HG03457 (cell line): ENCODE data around the gene TRIM74.
"Not testable (repeated sequence)": the region's sequence is repeated elsewhere in the genome, so short reads cannot be mapped to it uniquely, and the experiment has no call there.

Experiments used
- ATAC-seq: cut with Tn5 transposase; IDR thresholded peaks from one replicate; pipeline ENCODE4 v1.9.1; 2021; ENCODE audit warnings: moderate number of reproducible peaks; ENCODE audit not compliant: unreplicated experiment

TRIM74 gene

GRCh38 chr7:72968980-72969516 is at the start of gene TRIM74:
TRIM74 (minus strand) TSS chr7:72969466; CDS start chr7:72966157, 3,309 bp downstream.
- not testable (repeated sequence) for ATAC-seq

GRCh38 chr7:73006491-73006890 is 37.2 kb upstream of the TRIM74 start:
- ATAC-seq, result not testable (repeated sequence)

DNA sequence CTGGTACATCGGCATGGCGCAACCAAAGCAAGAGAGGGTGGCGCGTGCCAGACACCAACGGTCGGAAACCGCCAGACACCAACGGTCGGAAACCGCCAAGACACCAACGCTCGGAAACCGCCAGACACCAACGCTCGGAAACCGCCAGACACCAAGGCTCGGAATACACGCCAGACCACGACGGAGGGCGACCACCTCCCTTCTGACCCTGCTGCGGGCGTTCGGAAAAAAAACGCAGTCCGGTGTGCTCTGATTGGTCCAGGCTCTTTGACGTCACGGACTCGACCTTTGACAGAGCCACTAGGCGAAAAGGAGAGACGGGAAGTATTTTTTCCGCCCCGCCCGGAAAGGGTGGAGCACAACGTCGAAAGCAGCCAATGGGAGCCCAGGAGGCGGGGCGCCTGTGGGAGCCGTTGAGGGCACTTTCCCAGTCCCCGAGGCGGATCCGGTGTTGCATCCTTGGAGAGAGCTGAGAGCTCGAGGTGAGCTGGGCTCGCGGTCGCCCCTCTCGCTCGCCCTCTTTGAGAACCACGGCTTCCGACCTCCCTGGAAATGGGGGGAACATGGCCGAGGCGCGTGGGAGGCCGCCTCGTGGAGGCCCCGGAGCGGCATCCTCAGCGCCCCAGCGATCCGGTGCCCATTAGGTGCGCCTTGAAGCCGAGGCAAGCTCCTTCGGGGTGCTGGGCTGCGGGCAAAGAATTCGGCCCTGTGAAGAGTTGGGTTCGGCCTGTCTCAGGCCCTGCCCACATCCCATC is 36.6 kb upstream of the TRIM74 start:
- peak; percentile 68 for ATAC-seq

- ATAC-seq, result peak; percentile 71
Observed at GRCh38 chr7:73005356-73005692, 36.1 kb upstream of the TRIM74 start.

DNA sequence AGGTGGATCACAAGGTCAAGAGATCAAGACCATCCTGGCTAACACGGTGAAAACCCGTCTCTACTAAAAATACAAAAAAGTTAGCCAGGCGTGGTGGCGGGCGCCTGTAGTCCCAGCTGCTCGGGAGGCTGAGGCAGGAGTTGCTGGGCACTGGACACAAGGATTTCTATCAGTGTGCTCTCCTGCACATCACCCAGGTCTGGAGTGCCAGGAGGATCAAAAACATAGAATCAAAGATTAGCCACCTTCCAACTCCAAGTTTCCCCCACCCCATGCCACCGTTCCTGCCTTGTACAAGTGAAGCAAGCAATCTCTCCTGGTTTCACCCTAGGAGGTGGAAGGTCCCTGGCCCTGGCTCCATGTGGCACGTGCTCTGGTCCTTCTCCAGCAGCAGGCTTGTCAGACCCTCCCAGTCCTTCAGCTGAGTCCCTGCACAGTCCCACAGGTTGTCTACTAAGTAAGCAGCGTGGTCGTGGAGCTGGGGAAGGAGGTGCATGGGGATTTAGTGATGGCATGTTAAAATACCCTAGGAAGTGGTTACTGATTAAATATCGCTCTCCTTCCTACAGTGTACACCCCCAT is 28.7 kb upstream of the TRIM74 start:
- not testable (repeated sequence) for ATAC-seq

GRCh38 chr7:72997447-72997846 is 28.2 kb upstream of the TRIM74 start:
- not testable (repeated sequence) for ATAC-seq

GRCh38 chr7:72995484-72995883 is 26.2 kb upstream of the TRIM74 start:
- ATAC-seq, result not testable (repeated sequence)

DNA sequence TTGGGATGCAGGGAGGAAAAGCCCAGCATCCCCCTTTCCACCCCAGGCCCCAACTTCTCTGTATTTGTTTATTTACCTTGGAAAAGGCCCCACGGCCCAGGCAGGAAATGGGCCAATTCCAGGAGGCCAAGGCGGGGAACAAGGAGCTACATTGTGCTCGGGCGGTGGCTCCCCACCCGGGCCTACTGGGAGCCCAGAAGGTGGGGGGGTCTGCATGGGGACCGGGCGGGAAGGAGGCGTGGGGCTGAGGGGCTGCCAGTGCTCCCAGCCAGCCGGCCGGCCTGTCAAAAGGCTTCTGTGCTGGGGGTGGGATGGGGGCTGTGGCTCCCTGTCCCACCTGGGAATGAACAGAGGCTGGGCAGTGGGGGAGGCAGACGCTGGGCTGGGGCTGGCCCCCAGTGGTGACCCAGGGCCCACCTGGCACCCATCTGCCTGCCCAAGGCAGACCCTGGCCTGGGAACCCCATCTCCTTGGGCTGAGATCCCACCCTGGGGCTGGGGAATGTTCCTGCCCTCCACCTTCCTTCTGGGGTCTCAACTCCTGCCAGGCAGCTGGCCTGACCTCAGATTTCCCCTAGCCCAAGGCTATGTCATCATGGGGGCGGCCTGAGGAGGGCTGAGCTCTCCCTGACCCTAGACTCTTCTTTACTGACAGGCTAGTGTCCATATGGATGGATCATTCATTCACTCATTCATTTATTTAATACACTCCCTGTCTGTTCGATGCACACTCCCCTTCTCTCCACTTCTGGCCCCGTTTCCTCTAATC is 21.1 kb upstream of the TRIM74 start:
- not testable (repeated sequence) for ATAC-seq

GRCh38 chr7:72982084-72982483 is 12.8 kb upstream of the TRIM74 start:
- not testable (repeated sequence) for ATAC-seq

- not testable (repeated sequence) for ATAC-seq
Observed at GRCh38 chr7:72980382-72980781, 11.1 kb upstream of the TRIM74 start.

DNA sequence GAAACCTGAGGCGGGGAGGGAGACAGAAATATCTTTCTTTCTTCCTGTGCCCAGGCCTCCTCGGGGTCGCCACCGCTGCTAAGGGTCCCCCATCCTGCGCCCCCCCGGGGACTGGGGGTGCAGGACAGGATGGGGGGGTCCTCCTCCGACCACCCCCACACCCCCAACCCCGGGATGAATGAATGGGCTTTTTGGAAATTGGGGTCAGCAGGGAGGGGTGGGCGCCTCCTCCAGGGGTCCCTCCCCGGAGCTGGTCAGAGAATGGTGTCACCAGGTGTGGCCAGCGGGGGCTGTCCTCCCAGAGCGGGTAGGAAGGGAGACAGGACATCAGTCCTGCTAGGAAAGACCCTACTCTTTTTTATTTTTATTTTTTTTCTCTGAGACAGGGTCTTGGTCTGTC is 7.2 kb upstream of the TRIM74 start:
- not testable (repeated sequence) for ATAC-seq

GRCh38 chr7:72975656-72976286 is 6.5 kb upstream of the TRIM74 start:
- ATAC-seq, result not testable (repeated sequence)

DNA sequence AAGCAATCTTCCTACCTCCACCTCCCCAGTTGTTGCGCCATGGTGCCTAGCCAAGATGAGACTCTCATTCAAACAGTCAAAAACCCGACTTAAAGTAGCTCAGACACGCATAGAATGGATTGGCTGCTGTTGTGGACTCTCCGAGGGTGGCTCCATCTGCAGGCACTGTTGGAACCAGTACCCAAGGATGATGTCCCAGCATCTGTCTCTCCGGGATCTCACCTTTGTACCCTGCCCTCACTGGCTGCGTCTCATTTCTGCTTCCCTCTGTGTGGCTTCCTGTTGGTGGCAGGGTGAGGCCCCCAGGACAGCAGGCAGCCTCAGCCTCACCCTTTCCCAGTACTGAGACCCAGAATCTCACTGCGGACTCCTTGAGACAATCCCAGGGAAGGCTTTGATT is 5.5 kb upstream of the TRIM74 start:
- ATAC-seq, result not testable (repeated sequence)

DNA sequence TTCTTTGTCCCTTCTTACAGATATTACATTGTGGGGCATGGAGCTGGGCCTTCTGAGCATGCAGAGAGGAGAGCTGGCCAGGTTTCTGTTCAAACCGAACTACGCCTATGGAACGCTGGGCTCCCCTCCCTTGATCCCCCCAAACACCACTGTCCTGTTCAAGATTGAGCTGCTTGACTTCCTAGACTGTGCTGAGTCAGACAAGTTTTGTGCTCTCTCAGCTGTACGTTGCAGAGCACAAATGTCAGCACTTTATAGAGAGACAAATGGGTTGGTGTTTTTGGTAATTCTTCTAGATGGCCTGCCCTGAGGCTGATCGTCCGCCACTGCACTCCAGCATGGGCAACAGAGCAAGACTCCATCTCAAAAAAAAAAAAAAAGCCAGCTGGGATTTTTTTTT is 2.2 kb upstream of the TRIM74 start:
- not testable (repeated sequence) for ATAC-seq

- ATAC-seq, result not testable (repeated sequence)
Observed at GRCh38 chr7:72969688-72970087, 422 bp upstream of the TRIM74 start.

GRCh38 chr7:72966892-72967291 is 2.4 kb downstream of the TRIM74 start:
- not testable (repeated sequence) for ATAC-seq

DNA sequence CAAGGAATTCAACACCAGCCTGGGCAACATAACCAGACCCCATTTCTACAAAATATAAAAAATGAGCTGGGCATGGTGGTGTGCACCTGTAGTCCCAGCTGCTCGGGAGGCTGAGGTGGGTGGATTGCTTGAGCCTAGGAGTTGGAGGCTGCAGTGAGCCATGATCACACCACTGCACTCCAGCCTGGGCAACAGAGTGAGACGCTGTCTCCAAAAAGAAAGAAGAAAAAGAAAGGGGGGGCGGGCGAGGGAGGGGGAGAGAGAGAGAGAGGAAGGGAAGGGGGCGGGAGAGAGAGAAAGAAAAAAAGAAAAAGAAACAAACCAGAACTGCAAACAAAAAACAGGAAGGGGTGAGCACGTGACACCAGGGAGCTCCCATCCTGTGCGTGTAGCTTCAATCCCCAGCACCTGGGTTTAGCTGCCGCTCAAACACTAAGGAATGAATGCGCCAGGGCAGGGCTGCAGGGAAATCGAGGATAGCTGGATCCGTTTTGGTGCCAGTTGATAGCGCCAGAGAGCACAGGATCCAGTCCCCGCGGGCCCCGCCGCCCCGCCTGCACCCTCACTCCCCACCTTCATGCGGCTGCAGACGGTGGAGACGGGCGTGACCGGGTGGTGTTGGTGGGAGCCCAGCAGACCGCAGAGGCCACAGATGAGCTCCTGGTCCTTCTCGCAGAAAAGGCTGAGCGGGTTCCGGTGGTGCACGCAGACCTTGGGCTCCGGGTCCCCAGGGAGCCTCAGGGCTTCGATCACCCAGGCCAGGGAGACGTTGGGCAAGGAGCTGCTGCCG is 3.9 kb downstream of the TRIM74 start:
- not testable (repeated sequence) for ATAC-seq

- ATAC-seq, result not testable (repeated sequence)
Observed at GRCh38 chr7:72963056-72963455, 6.2 kb downstream of the TRIM74 start.

GRCh38 chr7:72961346-72961650 is 8.0 kb downstream of the TRIM74 start:
- ATAC-seq, result not testable (repeated sequence)

GRCh38 chr7:72960626-72961345 is 8.5 kb downstream of the TRIM74 start:
- ATAC-seq, result not testable (repeated sequence)
